SK-N-SH (cell line): Measurements from ENCODE around the gene UNK. TPM values are rescaled to one million over a fixed set of nuclear protein-coding genes. Genes with fewer than 3 reads are reported as not detected.

ENCODE experiments used
- CTCF ChIA-PET: fragments of 300-600, 350-600 bp; formaldehyde crosslinking; extraction: SDS; loops from one replicate; lab custom pipeline; 2021; lab: Yijun Ruan, JAX
- POLR2A ChIA-PET: fragments of 350-600 bp; sonication (Branson Sonifier 250); formaldehyde crosslinking; extraction: SDS; loops from one replicate; lab custom pipeline; 2020; ENCODE audit warnings: antibody characterized with exemption, inconsistent platforms; lab: Yijun Ruan, JAX
- DNase-seq: peaks from one replicate; pipeline ENCODE4 v3.0.0; 2012
- H2AFZ ChIP-seq: fragments of 200-600 bp; sonication (generic); 2 replicates; pipeline ENCODE4 v1.8.1; 2016; ENCODE audit warnings: antibody characterized with exemption, mild to moderate bottlenecking, low read depth
- H3F3A ChIP-seq: fragments of 200-600 bp; sonication (generic); replicated peaks from 2 replicates; pipeline ENCODE3; 2016; ENCODE audit warnings: antibody characterized with exemption, mild to moderate bottlenecking; ENCODE audit not compliant: insufficient read depth
- H3K27ac ChIP-seq, 2 experiments: fragments of 200-500 bp in 1 of 2; fragments of 200-600 bp in 1 of 2; sonication (Bioruptor generic) in 1 of 2; sonication (generic), shearing (Covaris generic) in 1 of 2; 2 replicates each; pipeline versions ENCODE4 v1.5.1 to v1.6.1; 2014 to 2016; ENCODE audit warnings: low read depth in 2 of 2, inconsistent platforms in 1 of 2, low read length in 1 of 2, mild to moderate bottlenecking in 1 of 2, mixed read lengths in 1 of 2
- H3K27me3 ChIP-seq: fragments of 200-600 bp; sonication (generic), shearing (Covaris generic); 2 replicates; pipeline ENCODE4 v1.6.1; 2016; ENCODE audit warnings: mixed run types; ENCODE audit not compliant: insufficient read depth
- H3K36me3 ChIP-seq, 2 experiments: fragments of 200-500 bp in 1 of 2; fragments of 200-600 bp in 1 of 2; sonication (Bioruptor generic) in 1 of 2; sonication (generic) in 1 of 2; replicated peaks in 1 of 2; 2 replicates each; pipeline versions ENCODE3 to v1.5.1; 2014 to 2016; ENCODE audit warnings: low read length in 1 of 2, mild to moderate bottlenecking in 1 of 2; ENCODE audit not compliant: insufficient read depth in 2 of 2, control insufficient read depth in 1 of 2
- H3K4me1 ChIP-seq, 2 experiments: fragments of 200-500 bp in 1 of 2; fragments of 200-600 bp in 1 of 2; sonication (Bioruptor generic) in 1 of 2; sonication (generic), shearing (Covaris generic) in 1 of 2; 2 replicates each; pipeline versions ENCODE4 v1.5.1 to v1.6.1; 2014 to 2016; ENCODE audit warnings: low read depth in 1 of 2, low read length in 1 of 2, mixed run types in 1 of 2; ENCODE audit not compliant: insufficient read depth in 2 of 2, control insufficient read depth in 1 of 2
- H3K4me2 ChIP-seq: fragments of 200-600 bp; sonication (generic), shearing (Covaris generic); 2 replicates; pipeline ENCODE4 v1.6.1; 2017; ENCODE audit warnings: mixed run types
- H3K4me3 ChIP-seq, 2 experiments: fragments of 200-500 bp in 1 of 2; fragments of 200-600 bp in 1 of 2; sonication (Bioruptor generic) in 1 of 2; sonication (generic), shearing (Covaris generic) in 1 of 2; 2 replicates each; pipeline versions ENCODE4 v1.5.1 to v1.8.1; 2014 to 2016; ENCODE audit warnings: low read depth in 2 of 2, inconsistent platforms in 1 of 2, low read length in 1 of 2, mild to moderate bottlenecking in 1 of 2, mixed read lengths in 1 of 2, moderate library complexity in 1 of 2
- H3K79me2 ChIP-seq: fragments of 200-600 bp; sonication (generic); 2 replicates; pipeline ENCODE4 v1.8.1; 2017; ENCODE audit warnings: mild to moderate bottlenecking; ENCODE audit not compliant: insufficient read depth
- H3K9ac ChIP-seq: fragments of 200-600 bp; sonication (generic); 2 replicates; pipeline ENCODE4 v1.6.1; 2017; ENCODE audit warnings: mixed run types
- H3K9me2 ChIP-seq: fragments of 200-600 bp; sonication (generic); 2 replicates; pipeline ENCODE4 v1.6.1; 2017; ENCODE audit warnings: mixed run types
- H3K9me3 ChIP-seq: fragments of 200-600 bp; sonication (generic); 2 replicates; pipeline ENCODE4 v1.6.1; 2017; ENCODE audit warnings: mixed run types, mild to moderate bottlenecking, moderate library complexity
- H4K20me1 ChIP-seq: fragments of 200-600 bp; sonication (generic); 2 replicates; pipeline ENCODE4 v1.6.1; 2017; ENCODE audit warnings: mild to moderate bottlenecking, mixed run types; ENCODE audit not compliant: insufficient read depth
- CHD2 ChIP-seq: fragments of 150-350 bp; IDR thresholded peaks from 2 replicates; pipeline ENCODE4 v1.6.1; 2018; ENCODE audit warnings: low read length; ENCODE audit not compliant: partially characterized antibody
- EP300 ChIP-seq, 2 experiments: IDR thresholded peaks; 2 replicates each; pipeline versions ENCODE4 v1.4.0 to v1.6.1; 2012; ENCODE audit warnings: borderline replicate concordance in 1 of 2, low read depth in 1 of 2, low read length in 1 of 2
- EZH2phosphoT487 ChIP-seq: fragments of 200-600 bp; sonication (generic); IDR thresholded peaks from 2 replicates; pipeline ENCODE4 v1.6.1; 2017; ENCODE audit warnings: low read depth, mixed run types, mild to moderate bottlenecking, antibody characterized with exemption, moderate library complexity, borderline replicate concordance
- FOXM1 ChIP-seq: IDR thresholded peaks from 2 replicates; pipeline ENCODE4 v1.4.0; 2012; ENCODE audit warnings: low read depth, mild to moderate bottlenecking
- JUND ChIP-seq: IDR thresholded peaks from 2 replicates; pipeline ENCODE4 v1.4.0; 2012
- MAX ChIP-seq: IDR thresholded peaks from 2 replicates; pipeline ENCODE4 v1.4.0; 2012; ENCODE audit warnings: low read depth
- MEF2A ChIP-seq: IDR thresholded peaks from 2 replicates; pipeline ENCODE4 v1.4.0; 2012; ENCODE audit warnings: low read depth, borderline replicate concordance
- MXI1 ChIP-seq: IDR thresholded peaks from 2 replicates; pipeline ENCODE4 v1.6.1; 2012; ENCODE audit warnings: mild to moderate bottlenecking, low read depth, low read length, improper control_type of control experiment
- NRF1 ChIP-seq: IDR thresholded peaks from 2 replicates; pipeline ENCODE4 v1.6.1; 2012; ENCODE audit warnings: low read depth, mild to moderate bottlenecking, low read length
- RAD21 ChIP-seq: IDR thresholded peaks from 2 replicates; pipeline ENCODE4 v1.6.1; 2012; ENCODE audit warnings: mild to moderate bottlenecking, low read length
- RCOR1 ChIP-seq: fragments of 150-350 bp; IDR thresholded peaks from 2 replicates; pipeline ENCODE4 v1.6.1; 2017; ENCODE audit warnings: antibody characterized with exemption, low read length
- RXRA ChIP-seq: IDR thresholded peaks from 2 replicates; pipeline ENCODE4 v1.4.0; 2012; ENCODE audit warnings: low read depth, mild to moderate bottlenecking, borderline replicate concordance
- TAF1 ChIP-seq: IDR thresholded peaks from 2 replicates; pipeline ENCODE4 v1.6.1; 2012; ENCODE audit warnings: low read depth, mild to moderate bottlenecking, low read length, moderate library complexity, borderline replicate concordance
- TCF12 ChIP-seq: IDR thresholded peaks from 2 replicates; pipeline ENCODE4 v1.4.0; 2012
- TEAD4 ChIP-seq: IDR thresholded peaks from 2 replicates; pipeline ENCODE4 v1.4.0; 2012; ENCODE audit warnings: mild to moderate bottlenecking, borderline replicate concordance; ENCODE audit not compliant: insufficient read depth
- USF1 ChIP-seq: IDR thresholded peaks from 2 replicates; pipeline ENCODE4 v1.4.0; 2012; ENCODE audit warnings: low read depth, borderline replicate concordance
- USF2 ChIP-seq: fragments of 150-350 bp; IDR thresholded peaks from 2 replicates; pipeline ENCODE4 v1.6.1; 2017; ENCODE audit warnings: antibody characterized with exemption, low read length, low read depth, borderline replicate concordance
- ZBTB33 ChIP-seq: IDR thresholded peaks from 2 replicates; pipeline ENCODE4 v1.4.0; 2012; ENCODE audit warnings: low read depth, borderline replicate concordance
- WGBS: methylation state at CpG from one replicate; pipeline ENCODE4 v1.1.6; 2017; ENCODE audit warnings: low lambda C conversion rate; 5-methylcytosine and 5-hydroxymethylcytosine counted together
- polyA plus RNA-seq, 3 experiments: library from polyadenylated mRNA; depleted of rRNA; stranded (reverse); fragments of >200 nt; gene quantifications; 2 replicates each; pipeline ENCODE4 v1.2.3, GENCODE V29; 2012
- TF ChIP-seq, protein P1 (sequence below): fragments of 200-600 bp; sonication (generic); IDR thresholded peaks from 2 replicates; pipeline ENCODE4 v1.6.1; 2017; ENCODE audit warnings: antibody characterized with exemption, mild to moderate bottlenecking, moderate library complexity
- TF ChIP-seq, protein P2 (sequence below): IDR thresholded peaks from 2 replicates; pipeline ENCODE4 v1.6.1; 2012; ENCODE audit warnings: mild to moderate bottlenecking, low read depth, low read length, moderate library complexity

UNK gene
- polyA plus RNA-seq, 1 of the 3 experiments (the other 2 are of a cell fraction): 24.8 TPM

DNA sequence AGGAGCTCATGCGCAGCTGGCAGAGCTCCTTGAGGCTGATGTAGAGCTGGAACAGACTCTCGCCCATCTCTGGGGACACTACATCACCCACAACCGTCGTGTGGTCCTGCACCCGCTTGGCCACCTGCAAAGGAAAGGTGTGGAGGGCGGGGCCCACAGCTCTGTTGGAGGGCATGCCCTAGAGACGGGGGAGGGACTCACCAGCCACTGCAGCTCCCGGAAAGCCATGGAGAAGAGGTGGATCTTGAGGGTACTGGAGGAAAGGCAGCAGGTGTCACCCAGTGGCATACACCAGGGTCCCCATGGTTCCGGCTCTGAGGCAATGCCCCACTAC lies 51.0 kb downstream of the UNK start:
- no peak overlapping the region for H3K4me3 ChIP-seq
- WGBS: 77% methylated on average over 9 of the region's 9 CpGs

More for the DNA sequence above, 51.0 kb downstream of the UNK start:
- no peaks in the 10 kb centered on the region for H3K79me2 ChIP-seq
- no peak for TF ChIP-seq MAX
- no peak for TF ChIP-seq ZBTB33
- TF ChIP-seq MXI1: no peak
- no peak for TF ChIP-seq TAF1
- TF ChIP-seq CHD2: no peak
- no peak for TF ChIP-seq RAD21
- no peak for TF ChIP-seq JUND
- no peak for TF ChIP-seq FOXM1
- no peak for TF ChIP-seq TCF12
- TF ChIP-seq NRF1: no peak
- TF ChIP-seq USF1: no peak
- no peak for TF ChIP-seq TEAD4
- no peak for TF ChIP-seq RCOR1
- no peak for TF ChIP-seq EZH2phosphoT487
- TF ChIP-seq RXRA: no peak
- TF ChIP-seq EP300 (IDR thresholded peaks at IDR 0.05; ENCODE audit: borderline replicate concordance in 1 of 2, low read depth in 1 of 2, low read length in 1 of 2): no peak
- TF ChIP-seq, protein P1, sequence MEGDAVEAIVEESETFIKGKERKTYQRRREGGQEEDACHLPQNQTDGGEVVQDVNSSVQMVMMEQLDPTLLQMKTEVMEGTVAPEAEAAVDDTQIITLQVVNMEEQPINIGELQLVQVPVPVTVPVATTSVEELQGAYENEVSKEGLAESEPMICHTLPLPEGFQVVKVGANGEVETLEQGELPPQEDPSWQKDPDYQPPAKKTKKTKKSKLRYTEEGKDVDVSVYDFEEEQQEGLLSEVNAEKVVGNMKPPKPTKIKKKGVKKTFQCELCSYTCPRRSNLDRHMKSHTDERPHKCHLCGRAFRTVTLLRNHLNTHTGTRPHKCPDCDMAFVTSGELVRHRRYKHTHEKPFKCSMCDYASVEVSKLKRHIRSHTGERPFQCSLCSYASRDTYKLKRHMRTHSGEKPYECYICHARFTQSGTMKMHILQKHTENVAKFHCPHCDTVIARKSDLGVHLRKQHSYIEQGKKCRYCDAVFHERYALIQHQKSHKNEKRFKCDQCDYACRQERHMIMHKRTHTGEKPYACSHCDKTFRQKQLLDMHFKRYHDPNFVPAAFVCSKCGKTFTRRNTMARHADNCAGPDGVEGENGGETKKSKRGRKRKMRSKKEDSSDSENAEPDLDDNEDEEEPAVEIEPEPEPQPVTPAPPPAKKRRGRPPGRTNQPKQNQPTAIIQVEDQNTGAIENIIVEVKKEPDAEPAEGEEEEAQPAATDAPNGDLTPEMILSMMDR: no peak
- TF ChIP-seq, protein P2, sequence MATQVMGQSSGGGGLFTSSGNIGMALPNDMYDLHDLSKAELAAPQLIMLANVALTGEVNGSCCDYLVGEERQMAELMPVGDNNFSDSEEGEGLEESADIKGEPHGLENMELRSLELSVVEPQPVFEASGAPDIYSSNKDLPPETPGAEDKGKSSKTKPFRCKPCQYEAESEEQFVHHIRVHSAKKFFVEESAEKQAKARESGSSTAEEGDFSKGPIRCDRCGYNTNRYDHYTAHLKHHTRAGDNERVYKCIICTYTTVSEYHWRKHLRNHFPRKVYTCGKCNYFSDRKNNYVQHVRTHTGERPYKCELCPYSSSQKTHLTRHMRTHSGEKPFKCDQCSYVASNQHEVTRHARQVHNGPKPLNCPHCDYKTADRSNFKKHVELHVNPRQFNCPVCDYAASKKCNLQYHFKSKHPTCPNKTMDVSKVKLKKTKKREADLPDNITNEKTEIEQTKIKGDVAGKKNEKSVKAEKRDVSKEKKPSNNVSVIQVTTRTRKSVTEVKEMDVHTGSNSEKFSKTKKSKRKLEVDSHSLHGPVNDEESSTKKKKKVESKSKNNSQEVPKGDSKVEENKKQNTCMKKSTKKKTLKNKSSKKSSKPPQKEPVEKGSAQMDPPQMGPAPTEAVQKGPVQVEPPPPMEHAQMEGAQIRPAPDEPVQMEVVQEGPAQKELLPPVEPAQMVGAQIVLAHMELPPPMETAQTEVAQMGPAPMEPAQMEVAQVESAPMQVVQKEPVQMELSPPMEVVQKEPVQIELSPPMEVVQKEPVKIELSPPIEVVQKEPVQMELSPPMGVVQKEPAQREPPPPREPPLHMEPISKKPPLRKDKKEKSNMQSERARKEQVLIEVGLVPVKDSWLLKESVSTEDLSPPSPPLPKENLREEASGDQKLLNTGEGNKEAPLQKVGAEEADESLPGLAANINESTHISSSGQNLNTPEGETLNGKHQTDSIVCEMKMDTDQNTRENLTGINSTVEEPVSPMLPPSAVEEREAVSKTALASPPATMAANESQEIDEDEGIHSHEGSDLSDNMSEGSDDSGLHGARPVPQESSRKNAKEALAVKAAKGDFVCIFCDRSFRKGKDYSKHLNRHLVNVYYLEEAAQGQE: no peak
- TF ChIP-seq USF2: no peak
- no peak for TF ChIP-seq MEF2A
- ChIA-PET POLR2A (interaction anchor here (1.1 to 1.5 kb wide), 2 partner anchors 8 to 9 kb away, joined by 4 to 8 read pairs; partner anchors contain the start of gene UNC13D), CTCF (interaction anchor here (0.8 to 16.5 kb wide), 6 partner anchors 3 to 319 kb away, joined by 3 to 326 read pairs (median 4); partner anchors contain the start of genes TSEN54 and UNC13D)
- H2AFZ ChIP-seq: no peak overlapping the region
- H3K27ac ChIP-seq: no peak overlapping the region
- H3K36me3 ChIP-seq: no peaks in the 10 kb centered on the region
- no peaks in the 10 kb centered on the region for H3F3A ChIP-seq
- H3K9me3 ChIP-seq: no peaks in the 10 kb centered on the region
- no peak overlapping the region for H3K4me2 ChIP-seq
- DNase-seq: no peak
- peaks cover 0 to 4% of the 10 kb centered on the region in 2 experiments; a peak in 1 of 4 replicates for H3K4me1 ChIP-seq
- no peaks in the 10 kb centered on the region for H3K9me2 ChIP-seq
- no peak overlapping the region for H3K9ac ChIP-seq
- no peaks in the 10 kb centered on the region for H4K20me1 ChIP-seq
- H3K27me3 ChIP-seq: no peaks in the 10 kb centered on the region
